Uterus (tissue), 4 donors: ENCODE measurements around the gene HSF5. TPM values are rescaled to one million over a fixed set of nuclear protein-coding genes. Genes with fewer than 3 reads are reported as not detected.
"Not testable (repeated sequence)": the region's sequence is repeated elsewhere in the genome, so short reads cannot be mapped to it uniquely, and the experiment has no call there.

Experiments used
- DNase-seq, 2 donors: peaks; one replicate each; pipeline ENCODE4 v3.0.0-alpha.2; 2019 to 2020
- H3K27ac ChIP-seq, 2 donors: fragments of 200-600 bp; sonication (generic); 1 replicate in 1 of 2; 2 replicates in 1 of 2; pipeline ENCODE4 v1.5.1; 2016 to 2018
- H3K27me3 ChIP-seq, 2 donors: fragments of 200-600 bp; sonication (generic); one replicate each; pipeline ENCODE4 v1.5.1; 2018 to 2019; ENCODE audit warnings: control low read depth in 1 of 2
- H3K36me3 ChIP-seq, 2 donors: fragments of 200-600 bp; sonication (generic); one replicate each; pipeline ENCODE4 v1.5.1; 2019; ENCODE audit warnings: control low read depth in 1 of 2
- H3K4me1 ChIP-seq, 2 donors: fragments of 200-600 bp; sonication (generic); one replicate each; pipeline ENCODE4 v1.5.1; 2018 to 2019; ENCODE audit warnings: control low read depth in 1 of 2
- H3K4me3 ChIP-seq, 2 donors: fragments of 200-600 bp; sonication (generic); 1 replicate in 1 of 2; 2 replicates in 1 of 2; pipeline ENCODE4 v1.5.1; 2018 to 2019; ENCODE audit warnings: mild to moderate bottlenecking in 1 of 2
- H3K9me3 ChIP-seq, 2 donors: fragments of 200-600 bp; sonication (generic); one replicate each; pipeline ENCODE4 v1.5.1; 2019; ENCODE audit warnings: control low read depth in 1 of 2
- CTCF ChIP-seq, 4 experiments: fragments of 200-600 bp in 2 of 4; fragments of 450-650 bp in 2 of 4; sonication (generic) in 2 of 4; IDR thresholded peaks; one replicate each; pipeline ENCODE4 v1.5.1; 2016 to 2019; ENCODE audit warnings: antibody characterized with exemption in 4 of 4, mild to moderate bottlenecking in 2 of 4, moderate library complexity in 1 of 4
- POLR2A ChIP-seq, 2 donors: fragments of 450-650 bp; IDR thresholded peaks; one replicate each; pipeline ENCODE4 v1.6.1; 2016; ENCODE audit warnings: antibody characterized with exemption in 2 of 2, mild to moderate bottlenecking in 1 of 2, moderate library complexity in 1 of 2
- intact Hi-C: fragments of 100-400 bp; cut with DNase I; formaldehyde crosslinking; loops from one replicate; pipeline ENCODE4 v1.15.1; 2023; ENCODE audit warnings: low total_unique reads
- total RNA-seq, 4 donors: library from RNA; depleted of rRNA in 3 of 4; stranded (reverse); fragments of >200 nt in 3 of 4; gene quantifications; one replicate each; pipeline versions ENCODE4 v1.1.0 to v1.2.4, GENCODE V29; 2014 to 2023
- donor health status: DM: yes; HTN: yes; CAD: no.

Gene HSF5
- total RNA-seq, 4 donors from 2014 or later: 0.90 TPM; not detected in 3

- DNase-seq: no peak
- Histone ChIP-seq H3K27ac (no peak overlapping the region), H3K27me3 (no peaks in the 10 kb centered on the region), H3K36me3 (no peaks in the 10 kb centered on the region), H3K9me3 (no peaks in the 10 kb centered on the region), H3K4me1 (no peaks in the 10 kb centered on the region), H3K4me3 (no peak overlapping the region)
- intact Hi-C loops: no loop called here
- TF ChIP-seq CTCF (IDR thresholded peaks at IDR 0.05) (no peak), POLR2A (IDR thresholded peaks at IDR 0.05) (no peak)
These were observed 4.3 kb upstream of the HSF5 start for GRCh38 chr17:58492238-58493121.

GRCh38 chr17:58491510-58492045 lies 3.4 kb upstream of the HSF5 start:
- H3K4me1 ChIP-seq: no peaks in the 10 kb centered on the region
- H3K36me3 ChIP-seq: no peaks in the 10 kb centered on the region
- TF ChIP-seq CTCF (IDR thresholded peaks at IDR 0.05) (no peak), POLR2A (IDR thresholded peaks at IDR 0.05) (no peak)
- H3K27ac ChIP-seq: no peak overlapping the region
- no peak for DNase-seq
- H3K9me3 ChIP-seq: no peaks in the 10 kb centered on the region
- H3K4me3 ChIP-seq: no peak overlapping the region
- no peaks in the 10 kb centered on the region for H3K27me3 ChIP-seq
- intact Hi-C loops: no loop called here

- no peaks in the 10 kb centered on the region for H3K27me3 ChIP-seq
- TF ChIP-seq POLR2A (IDR thresholded peaks at IDR 0.05) (no peak), CTCF (IDR thresholded peaks at IDR 0.05) (no peak)
- H3K9me3 ChIP-seq: no peaks in the 10 kb centered on the region
- H3K36me3 ChIP-seq: no peaks in the 10 kb centered on the region
- intact Hi-C loops: no loop called here
- no peak overlapping the region for H3K4me3 ChIP-seq
- H3K27ac ChIP-seq: no peak overlapping the region
- no peak for DNase-seq
- H3K4me1 ChIP-seq: no peaks in the 10 kb centered on the region
These were observed 251 bp upstream of the HSF5 start for GRCh38 chr17:58488428-58488890.

GRCh38 chr17:58484600-58484999 lies 3.6 kb downstream of the HSF5 start:
- intact Hi-C loops: no loop called here
- no peaks in the 10 kb centered on the region for H3K4me1 ChIP-seq

GRCh38 chr17:58481798-58482197 lies 6.4 kb downstream of the HSF5 start:
- H3K27me3 ChIP-seq, H3K27ac ChIP-seq, DNase-seq, H3K4me1 ChIP-seq, H3K9me3 ChIP-seq, H3K36me3 ChIP-seq, H3K4me3 ChIP-seq, intact Hi-C loops: not testable (repeated sequence)

More at GRCh38 chr17:58484600-58484999, 3.6 kb downstream of the HSF5 start:
- H3K27ac ChIP-seq: no peak overlapping the region
- no peak overlapping the region for H3K4me3 ChIP-seq
- H3K36me3 ChIP-seq: no peaks in the 10 kb centered on the region
- no peak for DNase-seq
- no peak for TF ChIP-seq POLR2A (IDR thresholded peaks at IDR 0.05)
- no peak for TF ChIP-seq CTCF (IDR thresholded peaks at IDR 0.05)
- no peaks in the 10 kb centered on the region for H3K27me3 ChIP-seq
- no peaks in the 10 kb centered on the region for H3K9me3 ChIP-seq
